Measurements from ENCODE around the gene MACF1. TPM values are rescaled to one million over a fixed set of nuclear protein-coding genes. Genes with fewer than 3 reads are reported as not detected.

MACF1 gene
- total RNA-seq, 2 donors from 2014 or later, result 214 to 251 TPM

GRCh38 chr1:39450956-39451606, 246.6 kb downstream of the MACF1 start:
- H3K36me3 Mint-ChIP-seq (ENCODE audit: low read depth), result peaks cover 91% of the 10 kb centered on the region
- peaks cover 11% of the 10 kb centered on the region for H3K4me1 Mint-ChIP-seq
- H3K9me3 ChIP-seq (ENCODE audit: control insufficient read depth, low read length), result no peaks in the 10 kb centered on the region
- H3K4me3 ChIP-seq (ENCODE audit: low read length), result no peak overlapping the region
- no peaks in the 10 kb centered on the region for H3K9me3 Mint-ChIP-seq
- DNase-seq, result no peak
- no peaks in the 10 kb centered on the region for H3K27me3 Mint-ChIP-seq (ENCODE audit: insufficient read depth)
- peak overlapping the region; percentile 48 for H3K27ac Mint-ChIP-seq
- no peaks in the 10 kb centered on the region for H3K4me1 ChIP-seq (ENCODE audit: control insufficient read depth, insufficient read depth, low read length)
- peaks cover 92% of the 10 kb centered on the region for H3K36me3 ChIP-seq (ENCODE audit: control insufficient read depth, insufficient read depth, low read length)
- H3K27me3 ChIP-seq (ENCODE audit: control insufficient read depth, insufficient read depth, low read length, poor library complexity, severe bottlenecking), result no peaks in the 10 kb centered on the region
- H3K9ac ChIP-seq (ENCODE audit: extremely low read depth, low read length, poor library complexity, severe bottlenecking), result no peak overlapping the region
- TF ChIP-seq CTCF (conservative IDR thresholded peaks at IDR 0.05), result no peak
- H3K27ac ChIP-seq (ENCODE audit: low read depth, low read length), result no peak overlapping the region
- WGBS, 2 experiments (ENCODE audit: insufficient coverage in 1 of 2, insufficient read length in 1 of 2), result 95 to 96% methylated on average over 8 to 10 of the region's 10 CpGs
- H3K4me3 Mint-ChIP-seq, result no peak overlapping the region

- peaks cover 6% of the 10 kb centered on the region for H3K4me1 Mint-ChIP-seq
- WGBS, 2 experiments (ENCODE audit: insufficient coverage in 1 of 2, insufficient read length in 1 of 2), result 93 to 96% methylated on average over 7 of the region's 7 CpGs
- H3K36me3 Mint-ChIP-seq (ENCODE audit: low read depth), result peaks cover 93% of the 10 kb centered on the region
- no peak for TF ChIP-seq CTCF (conservative IDR thresholded peaks at IDR 0.05)
- H3K36me3 ChIP-seq (ENCODE audit: control insufficient read depth, insufficient read depth, low read length), result peaks cover 93% of the 10 kb centered on the region
- H3K4me1 ChIP-seq (ENCODE audit: control insufficient read depth, insufficient read depth, low read length), result no peaks in the 10 kb centered on the region
- H3K9me3 ChIP-seq (ENCODE audit: control insufficient read depth, low read length), result no peaks in the 10 kb centered on the region
- H3K27ac Mint-ChIP-seq, result no peak overlapping the region
- no peak overlapping the region for H3K4me3 ChIP-seq (ENCODE audit: low read length)
- H3K27ac ChIP-seq (ENCODE audit: low read depth, low read length), result no peak overlapping the region
- no peak overlapping the region for H3K9ac ChIP-seq (ENCODE audit: extremely low read depth, low read length, poor library complexity, severe bottlenecking)
- DNase-seq, result no peak
- no peaks in the 10 kb centered on the region for H3K9me3 Mint-ChIP-seq
- no peak overlapping the region for H3K4me3 Mint-ChIP-seq
- H3K27me3 Mint-ChIP-seq (ENCODE audit: insufficient read depth), result no peaks in the 10 kb centered on the region
- no peaks in the 10 kb centered on the region for H3K27me3 ChIP-seq (ENCODE audit: control insufficient read depth, insufficient read depth, low read length, poor library complexity, severe bottlenecking)
These were observed 247.6 kb downstream of the MACF1 start for GRCh38 chr1:39452081-39452480.

- no peak for DNase-seq
- Mint-ChIP-seq H3K4me1 (peaks cover 1% of the 10 kb centered on the region), H3K27ac (no peak overlapping the region), H3K9me3 (no peaks in the 10 kb centered on the region), H3K36me3 (ENCODE audit: low read depth) (peaks cover 93% of the 10 kb centered on the region), H3K27me3 (ENCODE audit: insufficient read depth) (no peaks in the 10 kb centered on the region), H3K4me3 (no peak overlapping the region)
- no peak overlapping the region for H3K27ac ChIP-seq (ENCODE audit: low read depth, low read length)
- no peaks in the 10 kb centered on the region for H3K9me3 ChIP-seq (ENCODE audit: control insufficient read depth, low read length)
- H3K27me3 ChIP-seq (ENCODE audit: control insufficient read depth, insufficient read depth, low read length, poor library complexity, severe bottlenecking), result no peaks in the 10 kb centered on the region
- no peak for TF ChIP-seq CTCF (conservative IDR thresholded peaks at IDR 0.05)
- WGBS, 2 experiments (ENCODE audit: insufficient coverage in 1 of 2, insufficient read length in 1 of 2), result 93 to 100% methylated on average over 5 of the region's 5 CpGs
- H3K4me1 ChIP-seq (ENCODE audit: control insufficient read depth, insufficient read depth, low read length), result peaks cover 1% of the 10 kb centered on the region
- no peak overlapping the region for H3K4me3 ChIP-seq (ENCODE audit: low read length)
- peaks cover 93% of the 10 kb centered on the region for H3K36me3 ChIP-seq (ENCODE audit: control insufficient read depth, insufficient read depth, low read length)
- H3K9ac ChIP-seq (ENCODE audit: extremely low read depth, low read length, poor library complexity, severe bottlenecking), result no peak overlapping the region
These were observed 248.0 kb downstream of the MACF1 start for GRCh38 chr1:39452540-39452939.
